Stimulated activated CD4-positive, alpha-beta T cell treated with anti-CD3 and anti-CD28 coated beads, TNF-alpha, amount 100 ng/mL, for 24 hours (primary cell): ENCODE results near the gene PDS5B.

ENCODE experiments used
- DNase-seq, 3 experiments: peaks; one replicate each; pipeline ENCODE4 v3.0.0-alpha.2; 2020; ENCODE audit warnings: low read depth in 3 of 3

The PDS5B gene

GRCh38 chr13:32590266-32590665 is 4.0 kb downstream of the PDS5B start:
- DNase-seq = no peak

DNA sequence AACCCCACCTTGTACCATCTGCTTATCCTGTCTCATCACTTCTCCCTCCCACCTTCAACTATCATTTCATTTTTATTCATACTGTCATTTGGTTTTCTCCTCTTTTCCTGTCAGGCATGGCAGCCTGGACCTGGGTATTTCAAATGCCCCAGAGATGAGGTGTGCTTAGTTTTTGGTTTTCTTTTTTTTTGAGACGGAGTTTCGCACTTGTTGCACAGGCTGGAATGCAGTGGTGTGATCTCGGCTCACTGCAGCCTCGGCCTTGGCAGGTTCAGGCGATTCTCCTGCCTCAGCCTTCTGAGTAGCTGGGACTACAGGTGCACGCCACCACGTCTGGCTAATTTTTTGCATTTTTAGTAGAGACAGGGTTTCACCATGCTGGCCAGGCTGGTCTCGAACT is 5.8 kb downstream of the PDS5B start:
- DNase-seq = no peak

- DNase-seq = no peak
Observed at GRCh38 chr13:32594157-32594738, 8.0 kb downstream of the PDS5B start.

DNA sequence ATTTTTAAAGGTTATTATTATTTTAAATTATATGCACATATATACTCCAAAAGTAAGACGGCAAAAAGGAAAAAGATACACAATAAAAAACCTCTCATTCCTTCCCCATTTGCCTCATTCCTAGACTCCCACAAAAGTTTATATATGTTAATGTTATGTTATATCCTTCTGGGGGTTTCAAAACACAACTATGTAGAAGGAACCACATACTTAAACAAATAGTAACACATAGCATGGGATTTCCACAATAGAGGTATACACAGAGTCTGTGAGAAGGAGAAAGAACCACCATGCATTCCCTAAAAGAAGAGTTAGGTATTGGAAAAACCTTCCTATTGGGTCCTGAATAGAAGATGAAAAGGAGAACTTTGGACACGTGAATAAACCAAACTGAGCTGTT is 9.1 kb downstream of the PDS5B start:
- no peak for DNase-seq

GRCh38 chr13:32600890-32601289 is 14.6 kb downstream of the PDS5B start:
- no peak for DNase-seq

DNA sequence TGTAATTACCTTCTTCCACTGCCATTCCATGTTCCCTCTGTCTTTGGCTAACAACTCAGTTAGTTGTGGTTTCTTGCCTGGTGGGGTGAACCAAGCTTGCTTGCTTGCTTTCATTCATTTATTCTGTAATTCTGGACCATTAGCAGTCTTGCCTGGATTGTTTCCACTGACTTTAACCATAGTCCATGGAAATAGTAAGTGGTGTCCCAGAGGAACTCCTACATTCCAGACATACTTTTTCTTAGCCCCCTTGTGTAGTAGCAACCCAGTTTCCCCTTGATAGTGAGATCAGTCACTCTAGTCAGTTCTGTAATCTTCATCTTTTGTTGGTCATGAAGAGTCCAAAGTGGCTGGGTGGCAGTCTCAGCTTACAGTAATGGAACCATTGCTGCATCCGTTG is 23.2 kb downstream of the PDS5B start:
- no peak for DNase-seq

DNA sequence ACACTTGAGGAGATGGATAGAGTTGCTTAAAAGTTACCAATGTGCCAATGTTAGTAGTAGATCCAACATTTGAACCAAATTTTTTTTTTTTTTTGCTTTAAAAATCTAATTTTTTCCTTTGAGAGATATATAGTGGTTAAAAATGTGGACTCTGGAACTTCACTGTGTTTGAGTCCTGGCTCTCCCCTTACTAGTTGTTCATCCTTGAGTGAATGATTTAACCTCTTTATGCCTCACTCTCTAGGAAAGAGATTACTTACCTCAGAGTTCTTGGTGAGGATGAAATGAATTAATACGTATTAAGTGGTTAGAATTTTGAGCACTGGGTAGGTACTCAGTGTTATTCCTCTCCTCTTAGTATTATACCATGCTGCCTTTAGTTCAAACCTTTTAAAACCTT is 24.3 kb downstream of the PDS5B start:
- no peak for DNase-seq

- no peak for DNase-seq
Observed at GRCh38 chr13:32610977-32611376, 24.7 kb downstream of the PDS5B start.

- DNase-seq = no peak
Observed at GRCh38 chr13:32616883-32617511, 30.7 kb downstream of the PDS5B start.

- peak in 1 of 3 experiments; percentile 3 for DNase-seq
Observed at GRCh38 chr13:32622827-32623226, 36.6 kb downstream of the PDS5B start.

DNA sequence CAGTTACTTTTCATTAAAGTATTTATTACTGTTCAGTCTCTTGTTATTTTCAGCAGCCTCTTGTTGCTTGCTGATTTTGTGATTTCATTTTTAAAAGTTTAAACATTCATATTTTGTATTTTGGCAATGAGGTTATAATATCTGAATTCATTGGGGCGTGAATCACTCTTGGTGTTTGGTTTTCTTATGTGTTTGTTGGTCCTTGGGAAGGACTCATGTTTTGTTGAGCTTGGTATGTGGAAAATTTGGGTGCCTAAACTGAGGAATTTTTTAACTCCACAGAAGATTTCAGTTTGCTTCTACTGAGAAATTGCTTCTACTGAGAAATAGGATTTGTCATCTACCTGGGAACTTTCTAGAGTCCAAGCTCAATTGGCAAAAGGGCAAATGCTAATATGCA is 38.2 kb downstream of the PDS5B start:
- DNase-seq = no peak

- no peak for DNase-seq
Observed at GRCh38 chr13:32627793-32628192, 41.5 kb downstream of the PDS5B start.

DNA sequence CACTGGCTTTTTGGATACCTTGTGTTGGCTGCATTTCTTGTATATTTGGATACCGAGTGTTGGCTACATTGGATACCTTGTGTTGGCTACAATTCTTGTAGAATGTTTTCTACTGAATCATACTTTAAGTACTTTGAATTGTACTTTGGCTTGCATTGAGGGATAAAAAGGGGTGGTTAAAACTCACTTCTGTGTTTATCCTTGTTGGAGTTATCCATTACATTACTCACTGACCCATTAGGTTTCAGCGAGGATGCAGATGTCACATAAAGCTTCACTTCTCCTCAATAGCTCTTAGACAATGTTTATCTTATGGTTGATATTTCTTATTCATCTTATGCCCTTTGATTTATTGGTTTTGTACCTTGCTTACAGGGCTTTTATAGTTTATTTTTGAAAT is 43.1 kb downstream of the PDS5B start:
- no peak for DNase-seq

DNA sequence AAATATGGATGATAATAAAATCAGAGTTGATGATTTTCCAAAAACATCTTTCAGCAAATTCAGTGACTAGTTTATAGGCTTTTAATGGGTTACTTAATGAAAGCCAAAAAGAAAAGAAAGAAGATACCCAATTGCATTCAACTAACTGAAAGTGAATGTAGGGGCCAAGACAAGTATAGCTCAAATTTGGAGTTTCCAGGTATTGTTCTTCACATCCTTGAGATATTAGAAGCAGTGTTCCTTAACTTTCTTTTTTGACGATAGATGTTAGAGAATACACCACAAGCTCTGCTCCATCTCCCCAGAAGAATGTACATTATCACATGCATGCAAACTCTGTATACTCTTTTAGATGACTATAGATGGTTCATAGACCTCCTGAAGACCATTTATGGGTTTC is 43.6 kb downstream of the PDS5B start:
- DNase-seq = no peak

GRCh38 chr13:32632343-32632909 is 46.2 kb downstream of the PDS5B start:
- no peak for DNase-seq

- DNase-seq = no peak
Observed at GRCh38 chr13:32636711-32637110, 50.5 kb downstream of the PDS5B start.

DNA sequence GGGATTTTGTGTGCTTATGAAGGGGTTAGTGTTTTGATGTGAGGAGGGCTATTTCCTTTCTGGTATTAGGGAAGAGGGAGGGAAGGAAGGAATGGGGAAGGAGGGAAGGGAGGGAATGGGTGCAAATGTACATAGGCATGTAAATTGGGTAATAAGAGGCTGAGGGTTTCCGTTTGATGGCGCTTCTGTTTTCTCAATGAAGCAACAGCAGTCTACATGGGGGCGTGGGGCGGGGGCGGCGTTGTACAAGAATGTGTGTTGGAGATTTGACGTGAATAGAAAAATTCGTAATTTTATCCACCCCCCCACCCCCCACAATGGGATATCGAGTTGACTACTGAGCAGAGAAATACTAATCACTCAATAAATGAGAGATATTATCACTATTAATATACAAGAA is 52.5 kb downstream of the PDS5B start:
- DNase-seq = no peak

DNA sequence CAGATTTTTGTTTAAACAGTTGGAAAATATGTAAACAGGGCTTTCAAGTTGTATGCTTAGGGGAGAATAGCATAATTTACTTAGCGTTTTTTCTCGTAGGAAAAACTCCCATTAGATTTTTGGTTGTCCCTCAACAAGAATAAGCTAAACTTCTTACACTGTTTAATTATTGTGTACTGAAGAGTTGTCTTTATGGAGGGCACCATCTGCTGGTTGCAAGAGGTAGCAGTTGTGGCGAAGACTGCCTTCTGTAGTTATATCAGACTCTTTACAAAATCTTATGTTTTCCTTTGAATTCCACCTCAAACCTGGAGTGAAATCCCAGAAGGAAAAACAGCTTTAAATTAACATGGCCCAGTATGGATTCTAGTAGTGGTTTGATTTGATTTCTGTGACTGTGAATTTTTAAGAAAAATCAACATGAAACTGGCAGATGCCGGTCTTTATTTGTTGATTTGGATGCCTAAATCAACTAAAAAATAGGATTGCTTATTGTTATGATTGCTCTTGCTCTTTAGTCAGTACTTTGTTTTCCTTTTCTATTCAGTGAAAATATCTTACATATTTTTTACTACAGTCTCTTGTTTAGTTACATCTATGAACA is 53.4 kb downstream of the PDS5B start:
- peak in 1 of 3 experiments; percentile 6 for DNase-seq

- DNase-seq = no peak
Observed at GRCh38 chr13:32642316-32642715, 56.1 kb downstream of the PDS5B start.

GRCh38 chr13:32642858-32643257 is 56.6 kb downstream of the PDS5B start:
- DNase-seq = no peak

- no peak for DNase-seq
Observed at GRCh38 chr13:32645854-32646253, 59.6 kb downstream of the PDS5B start.

GRCh38 chr13:32647926-32648325 is 61.7 kb downstream of the PDS5B start:
- DNase-seq = no peak

- DNase-seq = peak; percentile 34 to 51 (median 37)
Observed at GRCh38 chr13:32650705-32651311, 64.6 kb downstream of the PDS5B start.
